WTC11 (cell line): ENCODE measurements around the gene TMEM212. TPM values are rescaled to one million over a fixed set of nuclear protein-coding genes. Genes with fewer than 3 reads are reported as not detected.

Experiments used
- ATAC-seq: fragments of 200-7000 bp; cut with Tn5 transposase; 2 replicates; pipeline ENCODE4 v1.10.0; 2021; ENCODE audit warnings: mild to moderate bottlenecking, moderate library complexity
- CTCF ChIA-PET: fragments of 300-600 bp; sonication (Branson Sonifier 250); formaldehyde crosslinking; loops from one replicate; lab custom pipeline; 2021; ENCODE audit warnings: antibody characterized with exemption; lab: Charles Lee
- POLR2A ChIA-PET: fragments of 350-600 bp; sonication (Branson Sonifier 250); formaldehyde crosslinking; loops from one replicate; lab custom pipeline; 2021; ENCODE audit warnings: antibody characterized with exemption; lab: Charles Lee
- DNase-seq: peaks from one replicate; pipeline ENCODE4 v3.0.0; 2021; ENCODE audit warnings: low spot score
- H3K27ac Mint-ChIP-seq: 2 replicates; pipeline ENCODE4 v1.8.0; 2021; ENCODE audit warnings: mixed read lengths
- H3K27me3 Mint-ChIP-seq: 2 replicates; pipeline ENCODE4 v1.8.0; 2021; ENCODE audit warnings: low read depth, mild to moderate bottlenecking, moderate library complexity, mixed read lengths
- H3K36me3 Mint-ChIP-seq: 2 replicates; pipeline ENCODE4 v1.8.0; 2021; ENCODE audit warnings: mixed read lengths
- H3K4me1 Mint-ChIP-seq: 2 replicates; pipeline ENCODE4 v1.8.0; 2022; ENCODE audit warnings: mixed read lengths
- H3K4me3 Mint-ChIP-seq: 2 replicates; pipeline ENCODE4 v1.8.0; 2021; ENCODE audit warnings: mild to moderate bottlenecking, moderate library complexity, mixed read lengths
- H3K9me3 Mint-ChIP-seq: 2 replicates; pipeline ENCODE4 v1.8.0; 2021; ENCODE audit warnings: mixed read lengths
- AFF4 ChIP-seq: sonication (generic); formaldehyde crosslinking; IDR thresholded peaks from 2 replicates; pipeline ENCODE4 v1.8.1; 2023; ENCODE audit warnings: mild to moderate bottlenecking, missing genetic modification reagents, borderline replicate concordance
- ARID4B ChIP-seq: sonication (generic); formaldehyde crosslinking; IDR thresholded peaks from 2 replicates; pipeline ENCODE4 v1.8.0; 2023; ENCODE audit warnings: missing genetic modification reagents, mild to moderate bottlenecking, borderline replicate concordance
- CBFB ChIP-seq: sonication (generic); formaldehyde crosslinking; IDR thresholded peaks from 2 replicates; pipeline ENCODE4 v1.8.1; 2022; ENCODE audit warnings: mild to moderate bottlenecking, low read depth, missing genetic modification reagents
- CDX4 ChIP-seq: fragments of 250-450 bp; sonication (Bioruptor Pico); IDR thresholded peaks from 2 replicates; pipeline ENCODE4 v1.9.0; 2021; ENCODE audit warnings: moderate library complexity, mild to moderate bottlenecking, inconsistent platforms, borderline replicate concordance
- FOXJ3 ChIP-seq: sonication (generic); formaldehyde crosslinking; IDR thresholded peaks from 2 replicates; pipeline ENCODE4 v1.9.0; 2021; ENCODE audit warnings: missing genetic modification reagents, mild to moderate bottlenecking, borderline replicate concordance
- FOXP4 ChIP-seq: sonication (generic); formaldehyde crosslinking; IDR thresholded peaks from 2 replicates; pipeline ENCODE4 v1.8.0; 2022; ENCODE audit warnings: mild to moderate bottlenecking, missing genetic modification reagents
- GRHL2 ChIP-seq: fragments of 250-450 bp; sonication (Bioruptor Pico); IDR thresholded peaks from 2 replicates; pipeline ENCODE4 v1.8.0; 2022; ENCODE audit warnings: mild to moderate bottlenecking, moderate library complexity; ENCODE audit not compliant: insufficient replicate concordance, severe bottlenecking
- IRF1 ChIP-seq: sonication (generic); formaldehyde crosslinking; IDR thresholded peaks from 2 replicates; pipeline ENCODE4 v1.8.0; 2023; ENCODE audit warnings: missing genetic modification reagents
- JAZF1 ChIP-seq: fragments of 250-450 bp; sonication (Bioruptor Pico); IDR thresholded peaks from 2 replicates; pipeline ENCODE4 v1.9.0; 2021; ENCODE audit warnings: moderate library complexity, mild to moderate bottlenecking, inconsistent platforms
- JUN ChIP-seq: sonication (generic); formaldehyde crosslinking; IDR thresholded peaks from 2 replicates; pipeline ENCODE4 v1.8.0; 2023; ENCODE audit warnings: mild to moderate bottlenecking, missing genetic modification reagents
- KAT7 ChIP-seq: sonication (generic); formaldehyde crosslinking; IDR thresholded peaks from 2 replicates; pipeline ENCODE4 v1.8.1; 2023; ENCODE audit warnings: missing genetic modification reagents, mild to moderate bottlenecking, borderline replicate concordance
- TEAD4 ChIP-seq: sonication (generic); formaldehyde crosslinking; IDR thresholded peaks from 2 replicates; pipeline ENCODE4 v1.8.0; 2022; ENCODE audit warnings: mild to moderate bottlenecking, missing genetic modification reagents
- ZBTB21 ChIP-seq: sonication (generic); formaldehyde crosslinking; IDR thresholded peaks from 2 replicates; pipeline ENCODE4 v1.8.1; 2023; ENCODE audit warnings: mild to moderate bottlenecking, missing genetic modification reagents, borderline replicate concordance
- ZMAT4 ChIP-seq: fragments of 250-450 bp; sonication (Bioruptor Pico); IDR thresholded peaks from 2 replicates; pipeline ENCODE4 v1.9.0; 2021; ENCODE audit warnings: mild to moderate bottlenecking
- ZNF121 ChIP-seq: sonication (generic); formaldehyde crosslinking; IDR thresholded peaks from 2 replicates; pipeline ENCODE4 v1.8.0; 2023; ENCODE audit warnings: missing genetic modification reagents
- ZNF138 ChIP-seq: sonication (generic); formaldehyde crosslinking; conservative IDR thresholded peaks from 2 replicates; pipeline ENCODE4 v1.8.1; 2022; ENCODE audit warnings: mild to moderate bottlenecking, moderate library complexity, missing genetic modification reagents
- ZNF263 ChIP-seq: sonication (generic); formaldehyde crosslinking; IDR thresholded peaks from 2 replicates; pipeline ENCODE4 v1.8.1; 2022; ENCODE audit warnings: low read depth, mild to moderate bottlenecking, moderate library complexity, missing genetic modification reagents
- ZNF423 ChIP-seq: fragments of 250-450 bp; sonication (Bioruptor Pico); IDR thresholded peaks from 2 replicates; pipeline ENCODE4 v2.1.2; 2022; ENCODE audit warnings: mild to moderate bottlenecking, moderate library complexity
- total RNA-seq: library from RNA; stranded (reverse); gene quantifications from 3 replicates; pipeline ENCODE4 v1.2.3, GENCODE V29; 2021

The TMEM212 gene
- total RNA-seq, 1 experiment from 2014 or later = not detected

GRCh38 chr3:171898192-171898591 is 55.0 kb downstream of the TMEM212 start (continued):
- TF ChIP-seq JUN = no peak

- no peak for TF ChIP-seq CBFB
- TF ChIP-seq GRHL2 (CRISPR knock-in tag) = no peak
- TF ChIP-seq AFF4 (CRISPR knock-in tag) = no peak
- TF ChIP-seq ZNF121 (CRISPR knock-in tag) = no peak
- no peak for TF ChIP-seq ZBTB21 (CRISPR knock-in tag)
- no peak for TF ChIP-seq FOXJ3 (CRISPR knock-in tag)
- TF ChIP-seq IRF1 (CRISPR knock-in tag) = no peak
- no peak for TF ChIP-seq ZNF263
- TF ChIP-seq ZNF138 = no peak
- TF ChIP-seq ZNF423 (CRISPR knock-in tag) = no peak
- no peak for TF ChIP-seq CDX4 (CRISPR knock-in tag)
- ChIA-PET POLR2A (no interaction called here), CTCF (no interaction called here)
- Mint-ChIP-seq H3K27ac (no peak overlapping the region), H3K27me3 (no peaks in the 10 kb centered on the region; the same call in 1 of the 2 replicates), H3K4me1 (peaks cover 10% of the 10 kb centered on the region), H3K9me3 (no peaks in the 10 kb centered on the region), H3K36me3 (no peaks in the 10 kb centered on the region), H3K4me3 (no peak overlapping the region)
- DNase-seq (no peak), ATAC-seq (no peak)
These were observed 57.3 kb downstream of the TMEM212 start for GRCh38 chr3:171900446-171900845.

- H3K27me3 Mint-ChIP-seq = no peaks in the 10 kb centered on the region
- peaks cover 7% of the 10 kb centered on the region for H3K4me1 Mint-ChIP-seq
- TF ChIP-seq ZNF121 (CRISPR knock-in tag) (no peak), IRF1 (CRISPR knock-in tag) (no peak), JAZF1 (no peak), ARID4B (no peak), TEAD4 (CRISPR knock-in tag) (no peak), FOXJ3 (CRISPR knock-in tag) (no peak), ZMAT4 (no peak), FOXP4 (no peak), KAT7 (CRISPR knock-in tag) (no peak)
- ChIA-PET CTCF (interaction anchor here (0.7 kb wide), 1 partner anchor 20 kb away, joined by 4 read pairs; no protein-coding TSS in a partner anchor), POLR2A (no interaction called here)
- peaks cover 11% of the 10 kb centered on the region for H3K36me3 Mint-ChIP-seq
- ATAC-seq (no peak), DNase-seq (no peak)
- H3K27ac Mint-ChIP-seq = no peak overlapping the region
- H3K4me3 Mint-ChIP-seq = no peak overlapping the region
- H3K9me3 Mint-ChIP-seq = peaks cover 11% of the 10 kb centered on the region
These were observed 58.6 kb downstream of the TMEM212 start for GRCh38 chr3:171901615-171902312.
